ENCODE measurements around the gene KRTAP10-3.
"Not testable (repeated sequence)": the region's sequence is repeated elsewhere in the genome, so short reads cannot be mapped to it uniquely, and the experiment has no call there.

Gene KRTAP10-3

DNA sequence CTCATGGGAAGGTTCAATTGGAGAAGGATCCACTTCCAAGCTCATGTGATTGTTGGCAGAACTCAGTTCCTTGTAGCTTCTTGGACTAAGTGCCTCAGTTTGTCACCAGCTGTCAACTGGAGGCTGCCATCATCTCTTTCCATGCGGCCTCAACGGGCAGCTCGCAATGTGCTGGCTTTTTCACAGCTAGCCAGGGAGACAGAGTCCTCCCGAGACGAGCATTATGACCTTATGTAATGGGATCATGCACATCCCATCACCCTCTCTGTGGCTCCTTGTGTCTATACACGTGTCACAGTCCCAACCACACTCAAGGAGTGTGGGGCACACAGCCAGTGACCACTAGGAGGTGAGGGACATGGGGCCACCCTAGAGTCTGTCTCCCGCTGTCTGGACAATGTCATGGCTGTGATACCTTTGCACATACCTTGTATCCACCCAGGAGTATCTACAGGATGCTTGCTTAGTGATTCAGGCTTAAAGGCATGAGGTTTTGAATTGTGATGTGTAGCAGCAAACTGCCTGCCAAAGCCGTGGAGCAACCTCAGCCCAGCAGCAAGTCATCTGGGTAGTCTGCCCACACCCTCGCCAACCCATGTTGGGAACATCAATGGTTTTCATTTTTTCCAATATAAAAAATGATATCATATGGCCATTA, 37.6 kb upstream of the KRTAP10-3 start:
- no peak overlapping the region for H3K4me3 ChIP-seq (ENCODE audit: low read depth, low read length)
- no peaks in the 10 kb centered on the region for H3K36me3 ChIP-seq (ENCODE audit: control insufficient read depth, insufficient read depth, low read length)
- H3K9ac ChIP-seq (ENCODE audit: low read depth, low read length): no peak overlapping the region
- no peak overlapping the region for H3K27ac ChIP-seq (ENCODE audit: low read depth, low read length)
- peaks cover 26% of the 10 kb centered on the region for H3K4me1 ChIP-seq (ENCODE audit: control insufficient read depth, insufficient read depth, low read length)
- H3K27me3 ChIP-seq (ENCODE audit: control insufficient read depth, insufficient read depth, low read length): no peaks in the 10 kb centered on the region
- H3K9me3 ChIP-seq (ENCODE audit: control insufficient read depth, insufficient read depth, low read length): no peaks in the 10 kb centered on the region

DNA sequence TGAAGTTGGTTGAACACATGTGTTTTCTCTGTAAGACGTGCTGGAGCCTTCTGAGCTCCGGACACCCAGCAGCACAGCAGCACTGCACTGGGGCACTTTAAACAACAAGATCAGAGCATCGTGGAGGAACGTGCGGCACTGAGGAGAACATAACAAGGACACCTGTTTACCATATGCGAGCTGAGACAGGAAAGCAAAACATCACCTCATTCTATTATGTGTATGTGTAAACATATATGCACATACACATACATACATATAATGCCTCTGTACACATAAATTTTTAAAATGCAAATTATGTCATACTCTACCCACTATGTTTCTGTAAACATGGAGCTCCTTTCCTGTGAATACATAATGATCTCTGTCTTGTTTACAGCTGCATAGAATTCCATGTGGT, 36.9 kb upstream of the KRTAP10-3 start:
- no peak overlapping the region for H3K4me3 ChIP-seq (ENCODE audit: low read depth, low read length)
- H3K27me3 ChIP-seq (ENCODE audit: control insufficient read depth, insufficient read depth, low read length): no peaks in the 10 kb centered on the region
- H3K9me3 ChIP-seq (ENCODE audit: control insufficient read depth, insufficient read depth, low read length): no peaks in the 10 kb centered on the region
- H3K36me3 ChIP-seq (ENCODE audit: control insufficient read depth, insufficient read depth, low read length): no peaks in the 10 kb centered on the region
- no peak overlapping the region for H3K27ac ChIP-seq (ENCODE audit: low read depth, low read length)
- peaks cover 26% of the 10 kb centered on the region for H3K4me1 ChIP-seq (ENCODE audit: control insufficient read depth, insufficient read depth, low read length)
- H3K9ac ChIP-seq (ENCODE audit: low read depth, low read length): no peak overlapping the region

DNA sequence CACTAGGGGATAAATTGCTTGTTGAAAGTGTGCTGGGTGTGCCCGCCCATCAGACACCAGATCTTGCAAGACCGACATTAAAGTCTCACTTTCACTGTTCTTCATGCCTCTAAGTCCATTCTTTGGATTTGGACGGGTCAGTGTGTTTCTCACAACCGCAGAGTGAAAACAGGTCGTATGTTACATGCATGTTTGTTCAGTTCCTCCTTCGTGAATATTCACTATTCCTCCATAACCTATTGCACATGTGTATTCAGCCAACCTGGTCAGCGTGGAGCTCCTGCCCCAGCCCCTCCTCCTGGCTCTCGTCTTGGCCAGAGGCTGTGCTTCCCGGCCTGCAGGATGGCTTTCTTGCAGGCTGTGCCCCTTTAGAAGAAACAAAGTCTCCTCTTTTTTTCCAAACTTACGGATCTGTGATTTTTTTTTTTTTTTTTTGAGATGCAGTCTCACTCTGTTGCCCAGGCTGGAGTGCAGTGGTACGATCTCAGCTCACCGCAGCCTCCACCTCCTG, 35.9 kb upstream of the KRTAP10-3 start:
- no peaks in the 10 kb centered on the region for H3K9me3 ChIP-seq (ENCODE audit: control insufficient read depth, insufficient read depth, low read length)
- no peak overlapping the region for H3K9ac ChIP-seq (ENCODE audit: low read depth, low read length)
- H3K4me1 ChIP-seq (ENCODE audit: control insufficient read depth, insufficient read depth, low read length): peaks cover 26% of the 10 kb centered on the region
- no peaks in the 10 kb centered on the region for H3K27me3 ChIP-seq (ENCODE audit: control insufficient read depth, insufficient read depth, low read length)
- H3K27ac ChIP-seq (ENCODE audit: low read depth, low read length): no peak overlapping the region
- H3K36me3 ChIP-seq (ENCODE audit: control insufficient read depth, insufficient read depth, low read length): no peaks in the 10 kb centered on the region
- no peak overlapping the region for H3K4me3 ChIP-seq (ENCODE audit: low read depth, low read length)

DNA sequence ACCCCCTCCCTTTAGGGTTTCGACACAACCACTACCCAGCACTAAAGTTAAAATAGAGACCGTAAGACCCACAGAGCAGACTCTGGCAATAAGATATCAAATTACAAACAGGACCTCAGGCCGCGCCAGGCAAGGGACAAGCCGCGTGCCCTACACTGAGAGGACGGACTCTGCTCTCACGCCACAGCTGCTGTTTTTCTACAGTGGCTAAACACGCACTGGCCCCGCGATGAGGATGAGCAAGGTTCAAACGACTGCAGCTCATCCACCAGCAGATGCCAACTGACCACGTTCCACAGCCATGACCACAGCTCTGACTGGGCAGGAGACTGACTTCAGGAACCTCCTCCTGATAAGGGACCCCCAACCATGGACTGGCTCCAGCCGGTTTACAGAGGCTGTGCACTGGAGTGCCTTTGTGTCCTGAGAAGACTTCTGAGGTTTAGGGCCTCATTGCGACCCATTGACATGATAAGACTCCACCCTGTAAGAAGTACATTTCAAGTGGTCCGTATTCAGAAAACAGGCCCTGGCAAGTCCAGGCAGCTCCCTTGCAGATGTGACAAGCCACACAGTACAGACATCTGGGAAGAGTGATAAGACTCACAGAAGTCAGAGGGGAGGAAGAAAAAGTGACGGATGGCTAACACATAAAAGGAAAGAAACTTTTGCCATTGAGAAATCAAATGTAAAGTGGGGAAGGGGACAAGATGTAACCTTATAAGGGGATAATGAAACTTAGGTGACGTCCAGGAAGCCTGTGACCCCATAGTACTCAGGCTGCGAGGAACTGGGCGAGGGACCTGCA, 35.2 kb upstream of the KRTAP10-3 start:
- Histone ChIP-seq H3K27ac (ENCODE audit: low read depth, low read length) (no peak overlapping the region), H3K4me1 (ENCODE audit: control insufficient read depth, insufficient read depth, low read length) (peaks cover 25% of the 10 kb centered on the region), H3K36me3 (ENCODE audit: control insufficient read depth, insufficient read depth, low read length) (no peaks in the 10 kb centered on the region), H3K4me3 (ENCODE audit: low read depth, low read length) (no peak overlapping the region), H3K27me3 (ENCODE audit: control insufficient read depth, insufficient read depth, low read length) (no peaks in the 10 kb centered on the region), H3K9me3 (ENCODE audit: control insufficient read depth, insufficient read depth, low read length) (no peaks in the 10 kb centered on the region), H3K9ac (ENCODE audit: low read depth, low read length) (no peak overlapping the region)

DNA sequence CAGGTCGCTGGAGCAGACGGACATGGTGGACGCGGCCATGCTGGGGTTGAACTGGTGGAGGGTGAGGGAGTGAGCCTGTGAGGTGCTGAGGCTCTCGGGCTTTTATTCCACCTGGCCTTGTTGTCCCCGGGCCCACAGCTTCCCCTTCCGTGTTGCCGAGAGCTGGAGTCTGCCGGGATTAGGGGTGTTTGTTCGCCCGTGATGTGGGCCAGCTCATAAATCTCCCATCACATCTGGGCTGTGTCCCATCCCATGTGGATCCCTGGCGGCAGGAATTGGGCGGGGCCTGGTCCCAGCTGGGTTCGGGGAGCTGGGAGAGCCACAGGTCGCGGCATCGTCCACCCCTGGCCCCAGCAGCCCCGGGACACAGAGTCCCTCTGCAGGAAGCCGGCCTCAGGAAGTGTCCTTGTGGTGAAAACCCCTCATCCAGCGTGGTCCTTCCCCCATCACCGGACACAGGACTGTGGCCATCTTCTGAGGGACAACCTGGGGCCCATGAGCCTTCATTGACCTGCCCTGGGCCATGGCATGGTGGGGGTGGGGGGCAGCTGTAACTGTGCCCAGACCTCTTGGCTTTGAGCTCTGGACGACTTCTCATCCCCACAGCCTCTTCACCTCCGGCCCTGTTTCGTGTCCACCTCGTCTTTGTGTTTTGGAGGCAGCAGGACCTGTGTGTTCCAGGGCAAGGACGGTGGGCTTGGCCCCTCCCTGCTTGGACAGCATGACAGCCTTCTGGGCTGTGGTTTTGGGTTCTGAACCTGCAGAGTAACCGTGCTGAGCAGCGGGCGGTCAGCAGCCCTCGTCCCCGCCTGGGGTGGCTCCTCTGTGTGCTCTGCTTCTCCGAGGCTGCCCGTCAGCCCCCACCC, 34.1 kb upstream of the KRTAP10-3 start, which contains the start of gene KRTAP10-6:
KRTAP10-6 (minus strand) TSS at position 60 of the 866 bp plus-strand sequence; CDS start at position 39, 21 bp downstream.
- no peaks in the 10 kb centered on the region for H3K36me3 ChIP-seq (ENCODE audit: control insufficient read depth, insufficient read depth, low read length)
- no peak within 1 kb of the TSS for H3K9ac ChIP-seq (ENCODE audit: low read depth, low read length)
- H3K27ac ChIP-seq (ENCODE audit: low read depth, low read length): no peak within 1 kb of the TSS
- H3K4me1 ChIP-seq (ENCODE audit: control insufficient read depth, insufficient read depth, low read length): peaks cover 14% of the 10 kb centered on the region
- H3K9me3 ChIP-seq (ENCODE audit: control insufficient read depth, insufficient read depth, low read length): no peaks in the 10 kb centered on the region
- no peak within 1 kb of the TSS for H3K4me3 ChIP-seq (ENCODE audit: low read depth, low read length)
- no peaks in the 10 kb centered on the region for H3K27me3 ChIP-seq (ENCODE audit: control insufficient read depth, insufficient read depth, low read length)

DNA sequence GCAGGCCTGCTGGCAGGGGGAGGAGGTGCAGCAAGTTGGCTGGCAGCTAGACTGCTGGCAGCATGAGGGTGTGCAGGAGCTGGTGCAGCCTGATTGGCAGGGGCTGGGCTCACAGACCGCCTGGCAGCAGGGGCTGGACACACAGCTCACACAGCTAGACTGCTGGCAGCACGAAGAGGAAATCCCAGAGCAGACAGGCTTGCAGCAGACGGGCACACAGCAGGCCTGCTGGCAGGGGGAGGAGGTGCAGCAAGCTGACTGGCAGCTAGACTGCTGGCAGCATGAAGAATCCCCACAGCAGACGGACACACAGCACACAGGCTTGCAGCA, 33.2 kb upstream of the KRTAP10-3 start:
- H3K36me3 ChIP-seq (ENCODE audit: control insufficient read depth, insufficient read depth, low read length); H3K9ac ChIP-seq (ENCODE audit: low read depth, low read length); H3K27me3 ChIP-seq (ENCODE audit: control insufficient read depth, insufficient read depth, low read length); H3K9me3 ChIP-seq (ENCODE audit: control insufficient read depth, insufficient read depth, low read length); H3K4me3 ChIP-seq (ENCODE audit: low read depth, low read length); H3K27ac ChIP-seq (ENCODE audit: low read depth, low read length): not testable (repeated sequence)
- H3K4me1 ChIP-seq (ENCODE audit: control insufficient read depth, insufficient read depth, low read length): peaks cover 12% of the 10 kb centered on the region

DNA sequence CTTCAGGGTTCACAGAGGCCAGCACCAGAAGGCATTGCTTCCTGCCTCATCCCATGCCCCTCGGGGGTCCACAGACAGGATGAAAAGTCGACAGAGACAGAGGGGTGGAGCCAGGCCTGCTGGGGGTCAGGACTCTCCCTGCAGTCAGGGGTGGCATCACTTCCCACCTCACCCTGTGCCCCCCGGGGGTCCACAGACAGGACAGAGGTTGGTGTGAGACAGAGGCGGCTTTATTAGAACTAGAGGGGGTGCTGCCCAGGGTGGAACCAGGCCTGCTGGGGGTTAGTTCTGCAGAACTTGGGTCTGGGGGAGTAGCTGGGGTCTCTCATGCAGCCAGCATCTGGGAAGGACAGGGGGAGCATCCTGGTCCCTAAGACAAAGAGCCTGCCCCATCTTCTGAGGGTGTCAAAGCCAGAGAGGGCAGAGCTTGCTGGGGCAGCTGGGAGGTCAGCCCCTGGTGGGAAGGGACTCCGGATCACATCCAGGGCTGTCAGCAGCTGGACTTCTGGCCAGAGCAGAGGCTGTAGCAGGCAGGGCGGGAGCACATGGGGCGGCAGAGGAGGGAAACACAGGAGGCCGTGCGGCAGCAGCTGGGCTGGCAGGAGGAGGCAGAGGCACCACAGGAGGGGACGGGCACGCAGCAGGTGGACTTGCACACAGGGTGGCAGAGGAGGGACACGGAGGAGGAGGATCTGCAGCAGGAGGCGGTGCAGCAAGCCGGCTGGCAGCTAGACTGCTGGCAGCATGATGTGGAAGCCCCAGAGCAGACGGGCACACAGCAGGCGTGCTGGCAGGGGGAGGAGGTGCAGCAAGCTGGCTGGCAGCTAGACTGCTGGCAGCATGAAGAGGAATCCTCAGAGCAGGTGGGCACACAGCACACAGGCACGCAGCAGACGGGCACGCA, 32.6 kb upstream of the KRTAP10-3 start:
- not testable (repeated sequence) for H3K27ac ChIP-seq (ENCODE audit: low read depth, low read length); H3K36me3 ChIP-seq (ENCODE audit: control insufficient read depth, insufficient read depth, low read length); H3K4me3 ChIP-seq (ENCODE audit: low read depth, low read length); H3K9me3 ChIP-seq (ENCODE audit: control insufficient read depth, insufficient read depth, low read length); H3K9ac ChIP-seq (ENCODE audit: low read depth, low read length); H3K27me3 ChIP-seq (ENCODE audit: control insufficient read depth, insufficient read depth, low read length)
- H3K4me1 ChIP-seq (ENCODE audit: control insufficient read depth, insufficient read depth, low read length): peaks cover 12% of the 10 kb centered on the region

DNA sequence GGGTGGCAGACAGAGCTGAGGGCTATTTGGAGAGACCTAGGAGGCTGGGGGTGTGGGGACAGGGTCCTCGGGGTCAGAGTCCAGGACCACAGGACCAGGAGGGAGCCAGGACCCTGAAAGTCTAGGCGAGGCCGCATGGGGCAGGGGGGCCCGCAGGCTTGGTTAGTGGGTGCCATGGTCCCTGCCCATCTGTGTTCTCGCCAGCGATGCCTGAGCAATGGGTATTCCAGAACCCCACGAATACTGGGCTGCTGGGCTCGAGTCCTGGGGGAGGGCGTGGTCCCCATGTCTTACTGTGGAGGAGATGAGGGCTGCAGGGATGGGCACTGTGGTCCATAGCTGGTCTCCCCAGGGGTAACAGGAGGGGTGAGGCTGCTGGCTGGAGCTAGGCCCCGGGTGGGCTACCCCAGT, 31.7 kb upstream of the KRTAP10-3 start:
- H3K4me1 ChIP-seq (ENCODE audit: control insufficient read depth, insufficient read depth, low read length): peaks cover 12% of the 10 kb centered on the region
- H3K36me3 ChIP-seq (ENCODE audit: control insufficient read depth, insufficient read depth, low read length): no peaks in the 10 kb centered on the region
- H3K4me3 ChIP-seq (ENCODE audit: low read depth, low read length): no peak overlapping the region
- H3K9me3 ChIP-seq (ENCODE audit: control insufficient read depth, insufficient read depth, low read length): no peaks in the 10 kb centered on the region
- no peak overlapping the region for H3K9ac ChIP-seq (ENCODE audit: low read depth, low read length)
- no peak overlapping the region for H3K27ac ChIP-seq (ENCODE audit: low read depth, low read length)
- no peaks in the 10 kb centered on the region for H3K27me3 ChIP-seq (ENCODE audit: control insufficient read depth, insufficient read depth, low read length)

DNA sequence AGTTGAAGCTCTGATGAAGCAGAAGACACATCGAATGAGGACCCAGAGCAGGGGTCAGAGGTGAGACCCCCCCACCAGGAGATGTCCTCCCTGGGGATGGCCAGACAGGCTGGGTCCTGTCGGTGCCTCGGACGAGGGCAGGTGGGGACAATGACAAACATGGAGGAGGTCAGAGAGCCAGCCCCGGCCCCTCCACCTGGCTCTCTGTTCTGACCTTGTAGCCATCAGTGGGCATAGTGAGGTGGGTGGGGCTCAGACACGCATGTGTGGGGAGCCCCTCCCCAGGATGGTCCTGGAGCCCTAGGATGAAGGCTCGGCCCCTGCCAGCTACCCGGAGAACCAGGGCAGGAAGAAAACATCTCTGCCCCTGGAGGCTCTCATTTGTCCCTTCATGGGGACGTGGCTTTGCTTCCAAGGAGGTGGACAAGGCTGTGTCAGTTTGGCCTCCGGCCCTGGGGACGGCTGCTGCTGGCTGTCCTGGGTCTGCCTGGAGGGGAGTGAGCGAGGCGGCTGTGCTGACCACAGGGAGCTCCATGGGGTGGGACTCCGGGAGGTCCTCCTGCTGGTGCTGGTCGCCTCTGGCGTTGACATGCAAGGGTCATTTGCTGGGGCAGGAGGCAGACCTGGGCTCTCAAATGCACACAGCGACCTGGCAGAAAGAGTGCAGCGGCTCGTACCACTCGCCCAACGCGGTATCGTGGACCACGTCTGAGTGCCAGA, 31.2 kb upstream of the KRTAP10-3 start:
- Histone ChIP-seq H3K27ac (ENCODE audit: low read depth, low read length) (no peak overlapping the region), H3K4me1 (ENCODE audit: control insufficient read depth, insufficient read depth, low read length) (peaks cover 12% of the 10 kb centered on the region), H3K27me3 (ENCODE audit: control insufficient read depth, insufficient read depth, low read length) (no peaks in the 10 kb centered on the region), H3K9me3 (ENCODE audit: control insufficient read depth, insufficient read depth, low read length) (no peaks in the 10 kb centered on the region), H3K4me3 (ENCODE audit: low read depth, low read length) (no peak overlapping the region), H3K36me3 (ENCODE audit: control insufficient read depth, insufficient read depth, low read length) (no peaks in the 10 kb centered on the region), H3K9ac (ENCODE audit: low read depth, low read length) (no peak overlapping the region)

DNA sequence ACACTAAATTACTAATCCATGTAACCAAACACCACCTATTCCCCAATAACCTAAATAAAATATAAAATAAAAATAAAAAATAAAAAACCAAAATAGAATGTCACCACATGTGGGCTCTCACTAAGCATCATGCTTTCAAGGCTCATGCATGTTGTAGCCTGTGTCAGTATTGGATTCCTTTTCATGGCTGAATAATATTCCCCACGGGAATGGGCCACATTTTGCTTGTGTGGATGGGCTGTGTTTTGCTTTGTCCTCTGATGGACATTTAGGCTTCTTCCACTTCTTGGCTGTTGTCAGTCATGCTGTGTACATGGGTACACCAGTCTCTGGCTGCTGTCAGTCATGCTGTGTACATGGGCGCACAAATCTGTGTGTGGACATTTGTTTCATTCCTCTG, 30.5 kb upstream of the KRTAP10-3 start:
- Histone ChIP-seq H3K4me1 (ENCODE audit: control insufficient read depth, insufficient read depth, low read length) (peaks cover 12% of the 10 kb centered on the region), H3K9ac (ENCODE audit: low read depth, low read length) (no peak overlapping the region), H3K9me3 (ENCODE audit: control insufficient read depth, insufficient read depth, low read length) (no peaks in the 10 kb centered on the region), H3K36me3 (ENCODE audit: control insufficient read depth, insufficient read depth, low read length) (no peaks in the 10 kb centered on the region), H3K4me3 (ENCODE audit: low read depth, low read length) (no peak overlapping the region), H3K27ac (ENCODE audit: low read depth, low read length) (no peak overlapping the region), H3K27me3 (ENCODE audit: control insufficient read depth, insufficient read depth, low read length) (no peaks in the 10 kb centered on the region)
